ENCODE measurements around the gene ZFR2. TPM values are rescaled to one million over a fixed set of nuclear protein-coding genes. Genes with fewer than 3 reads are reported as not detected.
A peak's percentile ranks its signal among the peaks of the same experiment; 100 is the strongest.

The ZFR2 gene
- total and polyA plus RNA-seq, 4 donors: not detected

- Histone ChIP-seq H3K4me1 (ENCODE audit: control insufficient read depth in 4 of 4, insufficient read depth in 4 of 4, low read length in 3 of 4) (peaks cover 0 to 3% (median 1%) of the 10 kb centered on the region in 4 donors), H3K27me3 (ENCODE audit: control insufficient read depth in 4 of 4, insufficient read depth in 4 of 4, low read length in 3 of 4) (no peaks in the 10 kb centered on the region), H3K4me3 (ENCODE audit: low read depth in 1 of 3, low read length in 3 of 3) (no peak overlapping the region), H3K36me3 (ENCODE audit: control insufficient read depth in 4 of 4, insufficient read depth in 3 of 4, low read depth in 1 of 4, low read length in 3 of 4) (no peaks in the 10 kb centered on the region), H3K9ac (ENCODE audit: low read depth in 1 of 2, low read length in 2 of 2) (no peak overlapping the region), H3K9me3 (ENCODE audit: control insufficient read depth in 4 of 4, low read length in 3 of 4) (no peaks in the 10 kb centered on the region), H3K27ac (ENCODE audit: low read depth in 1 of 2, low read length in 2 of 2) (no peak overlapping the region)
- no peak for TF ChIP-seq ZBTB33 (IDR thresholded peaks at IDR 0.05)
- no peak for TF ChIP-seq GABPA (IDR thresholded peaks at IDR 0.05 in 1 of 2, conservative IDR thresholded peaks at IDR 0.05 in 1 of 2)
- no peak for TF ChIP-seq SP1 (IDR thresholded peaks at IDR 0.05)
- peak; percentile 92 for TF ChIP-seq CTCF (IDR thresholded peaks at IDR 0.05; ENCODE audit: low read depth, low read length, missing input control)
- TF ChIP-seq TAF1 (conservative IDR thresholded peaks at IDR 0.05): no peak
- TF ChIP-seq FOXA1 (IDR thresholded peaks at IDR 0.05): no peak
- no peak for TF ChIP-seq JUND (IDR thresholded peaks at IDR 0.05)
- no peak for TF ChIP-seq HNF4A (conservative IDR thresholded peaks at IDR 0.05)
- TF ChIP-seq EGR1 (IDR thresholded peaks at IDR 0.05; ENCODE audit: low read depth in 2 of 2): no peak
- TF ChIP-seq RXRA (IDR thresholded peaks at IDR 0.05): no peak
- no peak for TF ChIP-seq HNF4G (IDR thresholded peaks at IDR 0.05)
- TF ChIP-seq FOXA2 (IDR thresholded peaks at IDR 0.05): no peak
- no peak for TF ChIP-seq REST (IDR thresholded peaks at IDR 0.05)
- peak; percentile 78 to 88 for TF ChIP-seq RAD21 (IDR thresholded peaks at IDR 0.05)
- no peak for TF ChIP-seq MAX (IDR thresholded peaks at IDR 0.05)
- DNase-seq (ENCODE audit: low spot score): peak; percentile 82
- 18% methylated on average over 43 of the region's 43 CpGs for WGBS
Measured at GRCh38 chr19:3821857-3822364, 46.9 kb downstream of the ZFR2 start.

- H3K27ac ChIP-seq (ENCODE audit: low read depth in 1 of 2, low read length in 2 of 2): no peak overlapping the region
- H3K4me3 ChIP-seq (ENCODE audit: low read depth in 1 of 3, low read length in 3 of 3): no peak overlapping the region
- peaks cover 0 to 3% (median 1%) of the 10 kb centered on the region in 4 donors for H3K4me1 ChIP-seq (ENCODE audit: control insufficient read depth in 4 of 4, insufficient read depth in 4 of 4, low read length in 3 of 4)
- TF ChIP-seq FOXA2 (IDR thresholded peaks at IDR 0.05) (no peak), GABPA (IDR thresholded peaks at IDR 0.05 in 1 of 2, conservative IDR thresholded peaks at IDR 0.05 in 1 of 2) (no peak), EGR1 (IDR thresholded peaks at IDR 0.05; ENCODE audit: low read depth in 2 of 2) (no peak), MAX (IDR thresholded peaks at IDR 0.05) (no peak), RXRA (IDR thresholded peaks at IDR 0.05) (no peak), FOXA1 (IDR thresholded peaks at IDR 0.05) (no peak), HNF4A (conservative IDR thresholded peaks at IDR 0.05) (no peak), TAF1 (conservative IDR thresholded peaks at IDR 0.05) (no peak), HNF4G (IDR thresholded peaks at IDR 0.05) (no peak), NR2F2 (IDR thresholded peaks at IDR 0.05) (no peak), CTCF (IDR thresholded peaks at IDR 0.05; ENCODE audit: low read depth, low read length, missing input control) (no peak), ZBTB33 (IDR thresholded peaks at IDR 0.05) (no peak), RAD21 (IDR thresholded peaks at IDR 0.05) (no peak), YY1 (IDR thresholded peaks at IDR 0.05) (no peak), JUND (IDR thresholded peaks at IDR 0.05) (no peak)
- no peaks in the 10 kb centered on the region for H3K36me3 ChIP-seq (ENCODE audit: control insufficient read depth in 4 of 4, insufficient read depth in 3 of 4, low read depth in 1 of 4, low read length in 3 of 4)
- no peaks in the 10 kb centered on the region for H3K9me3 ChIP-seq (ENCODE audit: control insufficient read depth in 4 of 4, low read length in 3 of 4)
- 94% methylated on average over 23 of the region's 23 CpGs for WGBS
- no peak for DNase-seq (ENCODE audit: low spot score)
- no peak overlapping the region for H3K9ac ChIP-seq (ENCODE audit: low read depth in 1 of 2, low read length in 2 of 2)
- H3K27me3 ChIP-seq (ENCODE audit: control insufficient read depth in 4 of 4, insufficient read depth in 4 of 4, low read length in 3 of 4): no peaks in the 10 kb centered on the region
Measured at GRCh38 chr19:3821156-3821555, 47.7 kb downstream of the ZFR2 start.
